GM12801 (cell line): ENCODE data around the gene AFF3.

ENCODE experiments used
- TF ChIP-seq, protein P1 (sequence below): IDR thresholded peaks from one replicate; pipeline ENCODE4 v1.5.1; 2011; ENCODE audit warnings: control low read depth; ENCODE audit not compliant: insufficient read length; ENCODE audit errors: extremely low read depth

AFF3 gene

DNA sequence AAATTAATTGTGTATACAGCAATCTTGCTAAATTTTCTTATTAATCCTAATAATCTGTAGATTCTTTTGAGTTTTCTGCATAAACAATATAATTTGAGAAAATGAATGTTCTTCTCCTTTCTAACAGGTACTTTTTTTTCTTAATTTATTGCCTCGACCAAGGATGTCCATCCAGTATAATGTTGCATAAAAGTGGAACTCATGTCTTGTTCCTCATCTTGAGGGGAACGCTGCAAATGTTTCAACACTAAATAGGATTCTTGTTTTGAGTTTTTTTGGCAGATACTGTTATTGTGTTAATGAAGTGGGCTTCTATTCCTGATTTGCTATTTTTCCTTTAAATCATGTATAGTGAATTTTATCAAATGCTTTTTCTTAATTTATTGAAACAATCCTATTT lies 408.2 kb downstream of the AFF3 start:
- TF ChIP-seq, protein P1, sequence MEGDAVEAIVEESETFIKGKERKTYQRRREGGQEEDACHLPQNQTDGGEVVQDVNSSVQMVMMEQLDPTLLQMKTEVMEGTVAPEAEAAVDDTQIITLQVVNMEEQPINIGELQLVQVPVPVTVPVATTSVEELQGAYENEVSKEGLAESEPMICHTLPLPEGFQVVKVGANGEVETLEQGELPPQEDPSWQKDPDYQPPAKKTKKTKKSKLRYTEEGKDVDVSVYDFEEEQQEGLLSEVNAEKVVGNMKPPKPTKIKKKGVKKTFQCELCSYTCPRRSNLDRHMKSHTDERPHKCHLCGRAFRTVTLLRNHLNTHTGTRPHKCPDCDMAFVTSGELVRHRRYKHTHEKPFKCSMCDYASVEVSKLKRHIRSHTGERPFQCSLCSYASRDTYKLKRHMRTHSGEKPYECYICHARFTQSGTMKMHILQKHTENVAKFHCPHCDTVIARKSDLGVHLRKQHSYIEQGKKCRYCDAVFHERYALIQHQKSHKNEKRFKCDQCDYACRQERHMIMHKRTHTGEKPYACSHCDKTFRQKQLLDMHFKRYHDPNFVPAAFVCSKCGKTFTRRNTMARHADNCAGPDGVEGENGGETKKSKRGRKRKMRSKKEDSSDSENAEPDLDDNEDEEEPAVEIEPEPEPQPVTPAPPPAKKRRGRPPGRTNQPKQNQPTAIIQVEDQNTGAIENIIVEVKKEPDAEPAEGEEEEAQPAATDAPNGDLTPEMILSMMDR: no peak

DNA sequence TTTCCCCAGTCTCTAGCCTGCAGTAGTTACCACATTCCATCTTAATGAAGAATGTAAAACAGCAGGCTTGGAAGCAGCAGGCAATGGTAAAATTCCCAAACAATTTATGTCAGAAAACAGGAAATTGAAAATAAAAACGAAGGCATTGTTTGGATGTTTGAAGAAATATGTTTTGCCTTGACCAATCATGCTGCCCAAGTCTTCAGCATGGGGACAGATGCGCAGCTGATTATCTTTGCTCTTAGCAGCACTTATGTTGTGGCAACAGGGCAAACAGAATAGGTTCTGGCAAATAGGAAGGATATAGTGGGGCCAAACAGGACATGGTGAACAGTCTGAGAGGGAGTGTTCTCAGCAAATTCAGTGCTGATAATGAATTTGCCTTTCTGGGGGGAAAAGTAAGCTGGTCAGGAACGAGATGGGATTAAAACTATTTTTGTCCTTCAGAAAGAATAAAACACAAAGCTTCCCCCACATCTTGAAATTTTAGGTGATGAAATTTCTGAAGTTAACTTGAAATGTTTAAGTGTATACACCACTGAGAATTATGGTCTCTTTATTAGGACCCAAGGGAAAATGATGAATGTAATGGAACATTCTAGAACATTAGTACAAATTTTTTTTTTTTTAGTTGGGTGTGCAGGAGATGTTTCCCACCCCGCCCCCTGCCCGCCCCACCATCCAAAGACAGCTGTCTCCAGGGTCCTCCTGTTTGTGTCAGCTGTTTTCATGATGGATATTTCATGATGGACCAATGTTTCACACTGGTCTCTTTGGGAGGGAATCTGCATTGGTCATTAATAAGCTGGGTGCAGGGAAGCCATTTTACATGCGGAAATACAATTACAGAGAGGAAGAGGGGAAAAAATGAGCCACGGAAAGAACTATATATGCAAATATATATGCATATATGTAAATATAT lies 413.0 kb downstream of the AFF3 start:
- TF ChIP-seq, protein P1: no peak

DNA sequence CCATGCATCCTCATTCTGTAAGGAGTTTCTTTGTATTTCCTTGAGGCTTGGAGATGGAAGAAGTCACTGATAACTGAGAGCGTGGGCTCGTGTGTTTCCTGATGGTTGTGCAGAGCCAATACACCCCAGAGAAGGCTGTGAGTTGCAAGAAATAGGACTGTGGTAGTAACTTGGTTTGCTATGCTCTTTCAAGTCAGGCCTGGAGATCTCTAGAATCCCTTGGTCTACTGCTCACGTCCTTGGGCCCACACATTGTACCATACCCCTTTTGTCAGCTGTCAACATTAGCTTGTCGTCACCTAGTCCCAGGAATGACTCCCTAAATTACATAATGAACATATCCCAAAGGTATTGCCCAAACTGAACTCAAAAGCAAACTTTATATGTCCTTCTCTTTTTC lies 414.2 kb downstream of the AFF3 start:
- TF ChIP-seq, protein P1: no peak

- TF ChIP-seq, protein P1: no peak
Observed at GRCh38 chr2:99727199-99727598, 415.2 kb downstream of the AFF3 start.

- TF ChIP-seq, protein P1: no peak
Observed at GRCh38 chr2:99726691-99727090, 415.7 kb downstream of the AFF3 start.

- TF ChIP-seq, protein P1: no peak
Observed at GRCh38 chr2:99725820-99726219, 416.6 kb downstream of the AFF3 start.

GRCh38 chr2:99722476-99722875 lies 419.9 kb downstream of the AFF3 start:
- TF ChIP-seq, protein P1: no peak
